HepG2 (cell line): ENCODE results near the gene SPOPL.

Experiments
- ARNT ChIP-seq: fragments of 450-650 bp; IDR thresholded peaks from 2 replicates; pipeline ENCODE4 v1.6.1; 2017
- DR1 ChIP-seq: sonication (generic); formaldehyde crosslinking; IDR thresholded peaks from 2 replicates; pipeline ENCODE4 v1.8.0; 2021; ENCODE audit warnings: mild to moderate bottlenecking, missing genetic modification reagents, inconsistent platforms
- NPAS2 ChIP-seq: sonication (generic); formaldehyde crosslinking; IDR thresholded peaks from 2 replicates; pipeline ENCODE4 v1.8.0; 2022; ENCODE audit warnings: mild to moderate bottlenecking, missing genetic modification reagents, borderline replicate concordance
- TF ChIP-seq, protein P1 (sequence below): sonication (generic); formaldehyde crosslinking; IDR thresholded peaks from 2 replicates; pipeline ENCODE4 v1.5.0; 2020; ENCODE audit warnings: mild to moderate bottlenecking, missing genetic modification reagents, moderate library complexity

- no peak for TF ChIP-seq NPAS2 (CRISPR knock-in tag)
- TF ChIP-seq ARNT, result no peak
- TF ChIP-seq DR1, result no peak
- TF ChIP-seq, protein P1, sequence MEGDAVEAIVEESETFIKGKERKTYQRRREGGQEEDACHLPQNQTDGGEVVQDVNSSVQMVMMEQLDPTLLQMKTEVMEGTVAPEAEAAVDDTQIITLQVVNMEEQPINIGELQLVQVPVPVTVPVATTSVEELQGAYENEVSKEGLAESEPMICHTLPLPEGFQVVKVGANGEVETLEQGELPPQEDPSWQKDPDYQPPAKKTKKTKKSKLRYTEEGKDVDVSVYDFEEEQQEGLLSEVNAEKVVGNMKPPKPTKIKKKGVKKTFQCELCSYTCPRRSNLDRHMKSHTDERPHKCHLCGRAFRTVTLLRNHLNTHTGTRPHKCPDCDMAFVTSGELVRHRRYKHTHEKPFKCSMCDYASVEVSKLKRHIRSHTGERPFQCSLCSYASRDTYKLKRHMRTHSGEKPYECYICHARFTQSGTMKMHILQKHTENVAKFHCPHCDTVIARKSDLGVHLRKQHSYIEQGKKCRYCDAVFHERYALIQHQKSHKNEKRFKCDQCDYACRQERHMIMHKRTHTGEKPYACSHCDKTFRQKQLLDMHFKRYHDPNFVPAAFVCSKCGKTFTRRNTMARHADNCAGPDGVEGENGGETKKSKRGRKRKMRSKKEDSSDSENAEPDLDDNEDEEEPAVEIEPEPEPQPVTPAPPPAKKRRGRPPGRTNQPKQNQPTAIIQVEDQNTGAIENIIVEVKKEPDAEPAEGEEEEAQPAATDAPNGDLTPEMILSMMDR (CRISPR knock-in tag), result no peak
Measured at GRCh38 chr2:138485019-138485418, 16.6 kb upstream of the SPOPL start.
